HG03025 (cell line): ENCODE data around the gene DDRGK1.

ENCODE experiments used
- ATAC-seq: cut with Tn5 transposase; IDR thresholded peaks from one replicate; pipeline ENCODE4 v1.9.1; 2021; ENCODE audit warnings: mild to moderate bottlenecking, moderate library complexity; ENCODE audit not compliant: unreplicated experiment, low FRiP score

Gene DDRGK1

DNA sequence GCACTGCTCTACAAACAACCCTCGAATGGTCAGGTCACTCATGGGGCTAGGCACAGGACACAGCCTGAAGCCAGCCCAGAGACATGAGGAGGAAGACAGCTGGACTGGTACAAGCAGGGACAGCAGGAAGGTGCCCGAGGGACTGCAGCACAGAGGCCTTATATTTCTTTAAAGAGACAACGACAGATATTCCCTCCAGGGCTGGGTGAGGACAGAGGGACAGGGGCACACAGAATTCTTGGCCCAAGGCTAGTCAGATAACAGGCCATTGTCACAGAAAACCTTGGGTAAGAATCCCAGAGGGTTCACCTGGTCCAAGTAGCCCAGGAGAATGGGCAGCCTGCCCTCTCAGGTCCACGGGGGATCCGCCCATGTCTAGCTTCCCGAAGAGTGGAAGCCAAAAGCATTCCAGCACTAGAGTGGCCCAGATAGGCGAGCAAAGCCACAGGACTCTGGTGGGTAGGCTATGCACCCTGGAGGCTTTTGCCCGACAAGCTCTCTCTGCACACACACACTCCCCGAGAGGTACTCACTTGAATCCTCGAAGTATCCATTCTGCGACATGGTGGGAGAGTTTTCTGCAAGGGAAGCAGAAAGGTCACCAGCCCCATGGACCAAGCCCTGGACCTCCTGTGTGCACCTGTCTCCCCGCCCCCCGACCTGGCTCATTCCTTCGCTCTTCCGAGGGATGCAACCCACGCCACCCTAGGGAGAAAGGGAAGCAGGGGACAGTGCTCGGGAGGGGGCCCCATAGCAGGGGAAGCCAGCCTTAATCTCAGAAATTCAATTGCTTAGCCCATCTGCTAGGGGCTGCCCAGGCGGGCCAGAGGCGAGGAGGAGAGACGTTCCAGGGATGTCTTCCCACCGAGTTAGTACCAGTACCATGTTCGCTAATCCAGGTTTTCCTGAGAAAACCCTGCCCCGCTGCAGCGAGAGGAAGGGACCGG lies 32.8 kb upstream of the DDRGK1 start:
- ATAC-seq = no peak

DNA sequence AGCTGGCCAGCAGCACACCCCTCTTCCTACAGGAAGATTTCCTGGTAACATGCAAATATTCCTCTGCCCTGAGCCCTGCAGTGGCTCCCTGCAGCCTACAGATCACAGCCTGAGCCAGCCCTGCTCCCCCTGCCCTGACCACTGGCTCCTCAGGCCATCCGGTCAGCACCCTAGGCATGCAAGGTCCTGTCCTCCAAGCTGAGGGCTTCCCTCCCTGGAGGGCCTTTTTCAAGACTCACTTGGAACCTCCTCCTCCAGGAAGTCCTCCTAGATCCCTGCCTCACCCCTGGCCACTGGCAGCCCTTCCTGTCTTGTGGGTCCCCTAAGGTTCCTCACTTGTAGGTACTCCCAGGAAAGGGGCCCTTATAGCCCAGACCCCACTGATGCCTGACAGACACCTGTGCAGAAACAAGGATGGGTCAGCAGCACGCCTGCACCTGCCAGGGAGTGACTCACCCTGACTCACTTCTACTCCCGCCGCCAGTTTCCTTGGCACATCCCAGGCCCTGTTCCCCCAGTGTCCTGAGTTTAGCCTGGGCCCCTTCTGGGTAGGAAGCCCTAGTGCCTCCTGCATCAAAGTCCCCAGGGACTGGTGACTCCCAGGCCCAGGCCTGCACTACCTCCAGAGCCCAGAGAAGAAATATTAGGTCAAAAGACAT lies 31.3 kb upstream of the DDRGK1 start:
- ATAC-seq = no peak

DNA sequence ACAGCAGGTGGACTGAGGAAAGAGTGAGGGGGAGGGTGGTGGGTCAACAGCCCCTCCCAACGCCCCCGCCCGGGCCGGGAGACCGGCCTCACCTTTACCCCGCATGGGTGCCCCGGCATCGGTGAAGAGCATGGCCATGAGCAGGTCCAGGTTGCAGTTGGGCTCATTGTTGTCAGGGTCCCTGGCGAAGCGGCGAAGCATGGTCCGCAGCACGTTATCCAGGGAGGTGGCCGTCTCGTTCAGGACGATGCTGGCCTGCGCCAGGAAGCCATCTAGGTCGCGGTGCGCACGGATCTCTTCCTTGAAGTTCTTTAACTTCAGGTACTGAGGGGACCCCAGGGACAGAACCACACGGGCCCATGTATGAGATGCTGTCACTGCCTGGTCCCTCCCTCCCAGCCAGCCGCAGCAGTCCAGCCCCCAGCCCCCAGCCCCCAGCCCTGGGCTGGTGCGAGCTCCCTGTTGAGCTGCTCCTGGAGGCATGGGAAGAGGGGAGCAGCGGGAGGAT lies 29.6 kb upstream of the DDRGK1 start:
- no peak for ATAC-seq

DNA sequence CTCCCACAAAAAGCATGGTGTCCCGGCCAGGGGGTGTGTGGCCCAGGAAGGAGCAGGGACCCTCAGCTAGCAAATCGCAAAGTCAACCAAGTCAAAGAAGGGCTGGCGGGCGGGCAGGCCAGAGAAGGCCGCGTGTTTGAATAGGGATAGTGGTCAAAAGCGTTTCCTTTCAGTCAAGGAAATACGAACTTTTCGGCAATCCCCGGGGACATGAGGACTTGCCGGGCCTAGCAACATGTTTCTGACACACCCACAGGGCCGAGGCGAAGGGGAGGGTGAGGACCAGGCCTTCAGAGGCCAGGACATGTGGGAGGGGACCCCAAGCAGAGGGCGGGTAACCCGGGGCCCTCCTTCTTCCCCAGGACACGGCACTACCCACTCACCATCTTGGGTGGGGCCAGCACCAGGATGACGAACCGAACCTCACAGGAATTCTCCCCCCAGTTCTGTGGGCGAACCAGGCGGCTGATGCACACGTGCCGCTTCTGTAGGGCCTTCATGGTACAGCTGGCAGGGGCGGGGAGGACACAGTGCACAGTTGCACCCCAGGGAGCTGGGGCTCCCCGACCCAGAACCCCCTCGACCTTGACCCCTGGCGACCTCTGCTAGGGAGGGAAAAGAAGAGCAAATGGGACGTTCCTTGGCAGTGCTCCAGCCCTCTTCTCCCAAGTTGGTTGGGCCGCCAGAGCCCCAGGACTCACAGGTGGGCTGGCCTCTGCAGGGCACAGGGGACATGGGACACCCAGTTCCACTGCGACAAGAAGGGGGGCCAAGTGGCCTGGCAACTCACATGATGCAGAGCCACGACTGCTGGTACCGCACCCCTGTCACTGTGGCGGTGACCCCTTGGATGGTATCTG lies 28.9 kb upstream of the DDRGK1 start:
- ATAC-seq = no peak

DNA sequence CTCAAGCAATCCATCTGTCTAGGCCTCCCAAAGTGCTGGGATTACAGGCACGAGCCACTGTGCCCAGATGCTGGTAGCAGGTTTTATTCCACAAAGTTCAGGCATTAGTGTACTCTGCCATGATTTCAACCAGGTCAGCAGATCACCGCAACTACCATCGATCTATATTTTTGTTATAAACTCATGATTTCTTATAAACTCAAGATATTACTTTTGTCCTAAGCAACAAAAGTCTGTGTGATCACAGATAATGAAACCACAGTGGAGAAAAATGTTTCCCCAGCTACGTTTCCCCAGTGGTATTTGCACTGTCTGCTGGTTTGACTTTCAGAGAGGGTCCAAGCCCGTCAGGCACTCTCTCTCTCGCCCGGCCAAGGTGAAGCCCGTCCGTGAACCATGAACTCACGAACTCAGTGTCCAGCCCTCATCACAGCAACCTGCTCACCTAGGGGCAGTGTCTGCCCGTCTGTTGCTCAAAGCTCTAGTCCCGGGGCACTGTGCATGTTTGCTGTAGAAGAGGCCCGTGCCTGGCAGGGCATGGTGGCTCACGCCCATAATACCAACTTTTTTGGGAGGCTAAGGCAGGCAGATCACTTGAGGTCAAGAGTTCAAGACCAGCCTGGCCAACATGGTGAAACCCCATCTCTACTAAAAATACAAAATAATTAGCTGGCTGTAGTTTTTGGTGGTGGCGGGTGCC lies 27.6 kb upstream of the DDRGK1 start:
- no peak for ATAC-seq

DNA sequence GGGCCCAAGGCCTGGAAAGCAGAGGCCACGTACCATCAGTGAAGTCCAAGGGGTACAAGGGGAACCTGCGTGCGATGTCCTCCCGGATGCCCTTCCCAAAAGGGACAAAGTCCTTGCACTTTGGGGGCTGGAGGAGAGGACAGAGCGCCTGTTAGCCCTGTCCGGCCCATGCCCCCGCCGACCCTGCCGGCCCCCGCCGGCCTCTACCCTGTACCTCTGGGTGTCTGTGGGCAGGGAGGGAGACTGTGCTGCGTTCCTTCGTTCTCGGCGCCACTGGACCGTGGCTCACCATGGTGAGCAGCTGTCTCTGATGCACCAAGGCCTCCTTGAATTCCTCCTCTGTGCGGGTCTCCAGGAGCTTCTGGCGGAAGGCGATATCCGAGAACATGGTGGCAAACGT lies 26.6 kb upstream of the DDRGK1 start:
- ATAC-seq = no peak

DNA sequence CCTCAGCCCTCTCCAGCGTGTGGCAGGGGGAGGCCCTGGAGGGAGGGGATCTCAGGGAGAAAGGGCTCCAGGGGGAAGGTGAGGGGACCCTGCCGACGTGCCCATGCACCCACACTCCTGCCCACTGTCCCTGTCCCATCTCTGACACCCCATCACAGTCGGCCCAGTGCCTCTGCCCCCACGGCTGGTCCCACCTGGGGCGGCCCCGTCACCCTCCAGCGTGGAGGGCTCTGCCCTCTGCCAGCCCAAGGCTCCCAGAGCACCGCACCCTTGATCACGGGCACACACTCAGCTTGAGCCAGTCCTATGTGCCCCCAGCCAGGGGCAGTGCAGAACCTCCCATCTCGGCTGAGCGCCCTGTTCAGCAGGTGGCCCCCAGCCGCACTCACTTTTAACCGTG lies 25.3 kb upstream of the DDRGK1 start:
- ATAC-seq = no peak

DNA sequence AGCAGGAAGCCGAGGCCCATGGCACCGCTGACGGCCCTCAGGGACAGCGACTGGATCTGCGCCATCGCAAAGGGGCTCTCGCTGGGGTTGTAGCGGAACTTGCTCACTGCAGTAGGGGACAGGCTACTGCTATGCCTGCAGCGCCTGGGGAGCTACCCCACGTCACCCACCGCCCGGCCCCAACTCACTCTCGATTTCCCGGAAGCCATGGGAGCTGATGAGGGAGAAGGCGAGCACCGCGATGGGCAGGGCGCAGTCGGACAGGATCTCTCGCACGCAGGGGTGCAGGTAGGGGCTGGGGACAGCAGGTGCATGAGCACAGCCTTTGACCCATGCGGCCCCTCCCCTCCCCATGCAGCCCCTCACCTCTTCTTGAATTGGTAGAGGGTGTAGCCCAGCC lies 24.7 kb upstream of the DDRGK1 start:
- ATAC-seq = no peak

DNA sequence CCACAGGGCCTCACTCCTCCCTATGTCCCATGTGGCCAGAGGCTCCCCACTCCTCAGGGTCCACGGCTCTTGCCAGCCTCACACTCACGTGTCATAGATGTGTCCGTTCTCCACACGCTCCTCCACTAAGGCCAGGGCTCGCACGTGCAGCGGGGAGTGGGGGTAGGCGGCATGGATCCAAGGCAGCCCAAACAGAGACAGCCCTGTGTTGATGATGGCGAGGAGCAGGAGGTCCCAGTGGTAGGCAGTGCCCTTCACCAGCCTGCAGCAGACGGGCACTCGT lies 24.2 kb upstream of the DDRGK1 start:
- ATAC-seq = no peak

DNA sequence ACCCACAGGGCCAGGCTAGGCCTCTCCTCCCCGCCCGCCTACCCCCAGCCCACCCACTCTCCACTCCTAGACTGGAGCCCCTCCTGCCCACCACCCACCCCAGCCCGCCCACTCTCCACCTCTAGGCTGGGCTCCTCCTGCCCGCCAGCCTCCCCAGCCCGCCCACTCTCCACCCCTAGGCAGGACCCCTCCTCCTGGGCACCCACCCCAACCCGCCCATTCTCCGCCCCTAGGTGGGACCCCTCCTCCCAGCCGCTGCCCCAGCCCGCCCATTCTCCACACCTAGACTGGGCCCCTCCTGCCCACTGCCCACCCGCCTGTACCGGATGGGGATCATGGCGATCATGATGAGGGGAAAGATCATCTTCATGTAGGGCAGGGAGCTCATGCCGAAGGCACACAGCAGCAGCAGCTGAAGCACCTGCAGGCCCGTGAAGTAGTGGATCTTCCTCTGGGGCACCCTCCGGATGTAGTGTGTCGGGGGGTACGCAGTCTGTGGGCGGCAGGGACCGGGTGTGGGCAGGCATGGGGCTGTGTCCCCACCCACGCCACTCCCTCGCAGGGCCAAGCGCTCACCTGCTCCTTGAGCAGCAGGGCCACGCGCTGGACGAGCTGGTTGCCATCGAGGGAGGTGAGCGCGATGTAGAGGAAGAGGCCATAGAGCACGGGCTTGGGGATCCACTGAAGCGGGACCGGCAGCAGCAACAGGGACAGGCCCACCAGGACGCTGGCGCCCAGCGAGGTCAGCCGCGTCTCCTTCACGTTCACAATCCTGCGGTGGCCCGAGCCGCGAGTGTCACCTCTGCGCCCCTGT lies 23.7 kb upstream of the DDRGK1 start:
- no peak for ATAC-seq

DNA sequence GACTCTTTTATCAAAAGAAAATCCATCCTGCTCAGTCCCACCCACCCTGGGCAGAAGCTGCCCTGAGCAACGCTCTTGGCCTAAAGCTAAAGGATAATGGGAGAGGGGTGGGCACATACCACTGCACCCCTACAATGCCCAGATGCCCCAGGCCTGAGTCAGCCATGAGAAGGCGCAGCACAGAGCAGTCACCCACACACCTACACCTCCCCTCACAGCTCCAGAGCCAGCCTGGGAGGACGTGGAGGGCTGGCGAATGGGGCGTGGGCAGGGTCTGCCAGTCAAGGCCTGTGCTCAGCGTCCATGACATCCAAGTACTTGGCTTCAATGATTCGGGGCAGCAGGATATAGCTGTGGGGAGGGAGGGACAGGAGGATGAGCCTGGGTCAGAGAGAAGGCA lies 23.0 kb upstream of the DDRGK1 start:
- no peak for ATAC-seq

DNA sequence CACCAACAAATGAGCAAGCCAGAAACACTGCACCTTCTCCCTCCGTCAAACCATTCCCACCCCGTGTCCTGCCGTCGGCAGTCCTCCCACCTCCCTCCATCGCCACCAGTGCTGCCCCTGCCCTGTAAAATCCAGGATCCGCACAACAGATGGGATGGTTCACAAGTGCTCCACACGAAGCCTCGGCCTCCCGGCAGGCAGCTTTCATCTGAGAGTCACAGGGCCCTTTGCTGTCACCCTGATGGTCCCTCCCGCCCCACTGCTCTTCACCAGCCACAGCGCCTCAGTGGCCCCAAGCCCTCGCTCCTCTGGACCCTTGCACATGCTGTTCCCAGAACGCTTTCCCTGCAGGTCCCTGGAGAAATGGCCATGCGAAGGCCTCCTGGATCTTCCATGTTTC lies 22.4 kb upstream of the DDRGK1 start:
- no peak for ATAC-seq

DNA sequence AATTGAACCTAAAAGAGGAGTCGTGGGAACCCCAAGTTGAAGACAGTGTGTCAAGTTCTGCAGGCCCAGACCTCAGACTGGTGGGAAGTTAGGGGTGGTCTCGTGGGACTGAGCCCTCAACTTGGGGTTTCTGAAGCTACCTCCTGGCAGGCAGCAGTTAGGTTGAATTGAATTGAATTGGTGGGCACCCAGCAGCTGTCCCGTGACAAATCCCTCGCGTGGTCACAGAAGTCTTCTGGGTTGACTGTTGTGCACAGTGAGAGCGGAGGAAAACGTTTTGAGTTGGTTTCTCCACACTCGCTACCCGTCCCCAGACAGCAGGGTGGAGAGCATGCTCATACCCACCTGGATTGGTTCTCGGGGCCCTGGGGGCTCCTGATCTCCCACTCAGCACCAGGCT lies 21.6 kb upstream of the DDRGK1 start:
- no peak for ATAC-seq

DNA sequence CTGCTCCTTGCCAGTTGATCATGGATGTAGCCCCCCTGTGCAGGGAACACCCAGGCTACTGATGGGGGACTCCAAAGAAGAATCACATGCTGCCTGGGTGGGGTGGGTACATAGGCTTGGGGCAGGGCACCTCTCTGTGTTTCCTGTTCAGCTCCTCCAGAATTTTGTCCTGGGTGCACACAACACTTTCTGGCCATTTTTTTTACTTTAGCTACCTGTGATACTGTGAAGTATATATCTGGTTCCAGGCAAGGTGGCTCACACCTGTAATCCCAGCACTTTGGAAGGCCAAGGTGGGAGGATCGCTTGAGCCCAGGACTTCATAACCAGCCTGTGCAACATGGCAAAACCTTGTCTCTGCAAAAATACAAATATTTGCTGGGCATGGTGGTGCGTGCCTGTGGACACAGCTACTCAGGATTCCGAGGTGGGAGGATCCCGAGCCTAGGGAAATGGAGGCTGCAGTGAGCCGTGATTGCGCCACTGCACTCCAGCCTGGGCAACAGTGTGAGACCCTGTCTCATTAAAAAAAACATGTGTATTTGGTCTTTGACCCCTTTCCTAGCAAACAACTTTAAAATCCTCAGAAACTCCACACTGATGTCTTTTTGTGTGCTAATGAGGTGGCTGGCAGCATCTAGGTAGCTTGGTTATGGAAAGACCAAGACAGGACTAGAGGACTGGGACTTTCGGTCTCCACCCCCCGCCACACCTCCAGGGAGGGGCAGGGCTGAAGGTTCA lies 20.4 kb upstream of the DDRGK1 start:
- ATAC-seq = no peak

DNA sequence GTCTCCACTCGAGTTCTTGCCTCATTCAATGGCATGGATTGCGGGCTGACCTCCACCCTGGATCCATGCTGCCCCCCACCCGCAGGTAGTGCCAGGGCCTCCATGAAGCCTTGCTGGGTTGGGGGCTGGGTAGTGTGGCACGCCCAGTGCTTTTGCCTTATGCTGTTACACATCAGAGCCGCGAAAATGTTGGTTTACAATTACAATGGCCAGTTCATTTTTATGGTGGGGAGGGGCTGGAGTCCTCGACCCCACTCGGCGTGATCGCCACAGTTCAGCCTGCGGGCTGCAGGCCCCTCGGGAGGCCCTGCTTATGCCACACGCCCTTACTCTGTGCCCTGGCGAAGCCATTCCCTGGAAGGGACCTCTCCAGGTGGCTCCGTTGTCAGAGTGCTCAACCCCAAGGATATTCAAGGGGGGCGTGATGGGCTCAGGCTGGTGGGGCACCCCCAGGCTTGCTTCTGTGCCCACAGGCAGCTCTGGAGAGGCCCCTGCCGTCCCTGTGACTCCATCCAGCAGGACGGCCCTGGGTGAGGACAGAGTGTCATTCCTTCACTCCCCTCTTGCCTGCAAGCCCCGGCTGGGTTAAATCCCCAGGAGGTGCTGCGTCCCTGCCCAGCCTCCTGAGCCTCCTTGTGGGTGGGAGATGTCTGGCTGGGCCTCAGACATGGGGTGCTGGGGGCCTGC lies 19.7 kb upstream of the DDRGK1 start:
- ATAC-seq = no peak

DNA sequence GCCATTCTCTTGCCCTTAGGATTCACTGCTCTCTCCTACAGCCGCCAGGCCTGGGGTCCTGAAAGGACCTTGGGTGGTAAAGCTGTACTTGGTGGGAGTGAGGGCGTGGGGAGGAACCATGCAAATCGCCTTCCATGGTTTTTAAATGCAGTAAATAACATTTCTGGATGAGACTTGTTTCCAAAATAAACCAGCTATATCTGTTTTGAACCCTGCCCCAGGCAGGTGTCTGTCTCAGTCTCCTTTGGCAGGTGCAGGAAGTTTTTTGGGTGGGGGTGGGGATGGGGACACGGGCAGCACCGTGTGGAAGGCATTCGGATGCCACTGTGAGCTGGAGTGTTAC lies 19.1 kb upstream of the DDRGK1 start:
- ATAC-seq = no peak

DNA sequence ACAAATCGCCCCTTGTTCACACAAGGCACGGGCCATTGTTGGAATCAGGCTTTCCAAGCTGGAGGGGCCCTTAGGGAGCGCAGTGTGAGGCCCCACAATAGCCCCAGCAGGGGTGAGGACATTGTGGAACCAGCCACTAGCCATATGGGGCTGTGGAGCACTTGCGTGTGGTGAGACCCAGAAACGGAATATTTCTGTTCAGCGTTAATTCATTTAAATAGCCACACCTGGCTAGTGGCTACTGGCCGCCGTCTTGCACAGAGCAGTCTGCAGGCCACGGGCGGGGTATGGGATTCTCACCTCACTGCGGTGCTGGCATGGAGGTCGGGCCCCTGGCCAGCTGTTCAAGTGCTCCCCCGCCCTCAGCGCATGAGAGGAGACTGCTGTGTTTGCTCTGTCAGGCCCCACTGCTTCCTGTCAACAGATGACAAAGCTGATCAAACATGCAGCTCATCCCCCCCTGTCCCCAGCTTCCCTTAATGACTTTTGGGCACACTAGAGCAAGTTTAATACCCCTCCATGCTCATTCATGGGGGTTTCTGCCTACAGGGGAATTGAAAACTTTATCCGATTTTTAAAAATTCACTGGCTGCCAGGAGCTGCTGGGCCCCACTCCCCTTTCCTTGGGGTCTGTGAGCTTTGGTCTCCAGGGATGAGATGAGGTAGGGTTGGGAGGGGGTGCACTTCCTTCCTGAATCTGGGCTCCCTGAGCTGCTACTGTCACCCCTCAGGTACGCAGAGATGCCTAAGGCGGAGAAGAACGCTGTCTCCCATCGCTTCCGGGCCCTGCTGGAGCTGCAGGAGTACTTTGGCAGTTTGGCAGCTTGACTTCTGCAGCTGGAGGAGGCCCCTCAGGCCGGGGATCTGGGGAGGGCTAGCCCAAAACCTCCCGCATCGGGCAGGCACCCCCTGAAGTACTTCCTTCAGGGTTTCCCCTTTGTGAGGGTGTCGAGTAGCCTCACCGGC lies 18.4 kb upstream of the DDRGK1 start:
- ATAC-seq = no peak
